GM18517 (cell line): ENCODE measurements around the gene KATNB1.

Experiments
- ATAC-seq: cut with Tn5 transposase; IDR thresholded peaks from one replicate; pipeline ENCODE4 v1.9.1; 2021; ENCODE audit warnings: mild to moderate bottlenecking, moderate library complexity; ENCODE audit not compliant: unreplicated experiment

Gene KATNB1

GRCh38 chr16:57735755-57736418, at the start of gene KATNB1:
KATNB1 (plus strand) TSS chr16:57735770; CDS start chr16:57737244, 1,474 bp downstream.
- peak; percentile 16 for ATAC-seq

- no peak for ATAC-seq
Measured at GRCh38 chr16:57686577-57686976, 49.0 kb upstream of the KATNB1 start.

- ATAC-seq = no peak
Measured at GRCh38 chr16:57687363-57687929, 48.1 kb upstream of the KATNB1 start.

- no peak for ATAC-seq
Measured at GRCh38 chr16:57688487-57688986, 47.0 kb upstream of the KATNB1 start.

GRCh38 chr16:57688987-57689761, 46.4 kb upstream of the KATNB1 start:
- ATAC-seq = no peak

- peak; percentile 49 for ATAC-seq
Measured at GRCh38 chr16:57689762-57690558, 45.6 kb upstream of the KATNB1 start.

GRCh38 chr16:57690782-57691471, 44.6 kb upstream of the KATNB1 start:
- no peak for ATAC-seq

- ATAC-seq = no peak
Measured at GRCh38 chr16:57692636-57693035, 42.9 kb upstream of the KATNB1 start.

GRCh38 chr16:57693550-57693949, 42.0 kb upstream of the KATNB1 start:
- ATAC-seq = no peak

GRCh38 chr16:57694231-57694724, 41.3 kb upstream of the KATNB1 start:
- no peak for ATAC-seq

- no peak for ATAC-seq
Measured at GRCh38 chr16:57694725-57695679, 40.6 kb upstream of the KATNB1 start, which contains the start of gene DRC7. DRC7 (plus strand) TSS chr16:57694806; CDS start chr16:57697950, 3,144 bp downstream.

- no peak for ATAC-seq
Measured at GRCh38 chr16:57695680-57696069, 39.9 kb upstream of the KATNB1 start.

- ATAC-seq = no peak
Measured at GRCh38 chr16:57696240-57696639, 39.3 kb upstream of the KATNB1 start.

- no peak for ATAC-seq
Measured at GRCh38 chr16:57697896-57698537, 37.6 kb upstream of the KATNB1 start.

- ATAC-seq = no peak
Measured at GRCh38 chr16:57698812-57699405, 36.7 kb upstream of the KATNB1 start.

GRCh38 chr16:57699481-57699880, 36.1 kb upstream of the KATNB1 start:
- no peak for ATAC-seq

GRCh38 chr16:57699899-57700298, 35.7 kb upstream of the KATNB1 start:
- ATAC-seq = no peak
